Stomach (tissue), 4 donors: ENCODE data around the gene SH3BP4.

Experiments used
- CTCF ChIP-seq, 7 experiments: fragments of 450-650 bp in 4 of 7; fragments of 200-600 bp in 3 of 7; sonication (generic) in 3 of 7; IDR thresholded peaks; one replicate each; pipeline ENCODE4 v1.5.1; 2016 to 2019; ENCODE audit warnings: antibody characterized with exemption in 7 of 7, control low read depth in 2 of 7, mild to moderate bottlenecking in 1 of 7
- EP300 ChIP-seq: sonication (generic); formaldehyde crosslinking; IDR thresholded peaks from one replicate; pipeline ENCODE4 v1.6.1; 2017; ENCODE audit warnings: antibody characterized with exemption
- POLR2A ChIP-seq, 4 donors: fragments of 450-650 bp; IDR thresholded peaks; one replicate each; pipeline ENCODE4 v1.6.1; 2016; ENCODE audit warnings: antibody characterized with exemption in 4 of 4, control low read depth in 2 of 4, mild to moderate bottlenecking in 1 of 4, moderate library complexity in 1 of 4
- POLR2AphosphoS5 ChIP-seq, 3 donors: sonication (generic); formaldehyde crosslinking; IDR thresholded peaks; one replicate each; pipeline ENCODE4 v1.6.1; 2016; ENCODE audit warnings: antibody characterized with exemption in 3 of 3

- TF ChIP-seq POLR2AphosphoS5 (IDR thresholded peaks at IDR 0.05), result no peak
- TF ChIP-seq CTCF (IDR thresholded peaks at IDR 0.05), result no peak
- no peak for TF ChIP-seq POLR2A (IDR thresholded peaks at IDR 0.05)
- no peak for TF ChIP-seq EP300
These were observed 85.9 kb downstream of the SH3BP4 start for GRCh38 chr2:235037604-235038166.
